ENCODE results near the gene ERC2.

DNA sequence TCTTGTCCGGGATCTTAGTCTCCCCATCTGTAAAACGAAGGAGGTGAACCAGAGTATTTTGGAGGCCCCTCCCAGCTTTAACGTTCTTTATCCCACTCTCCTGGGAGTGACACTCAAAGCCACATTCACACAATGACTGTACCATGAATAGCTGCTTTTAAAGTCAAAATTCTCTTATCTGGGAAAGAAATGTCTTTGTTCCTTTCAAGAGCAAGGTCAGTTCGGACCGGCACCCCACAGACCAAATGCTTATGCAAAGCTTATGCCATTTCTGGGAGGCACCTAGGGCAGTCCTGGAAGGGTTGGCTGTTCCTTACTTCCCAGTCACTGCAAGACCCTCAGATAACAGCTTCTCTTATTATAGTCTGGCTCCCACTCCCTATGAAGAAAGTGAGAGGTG is 927.7 kb downstream of the ERC2 start:
- TF ChIP-seq, protein P1, sequence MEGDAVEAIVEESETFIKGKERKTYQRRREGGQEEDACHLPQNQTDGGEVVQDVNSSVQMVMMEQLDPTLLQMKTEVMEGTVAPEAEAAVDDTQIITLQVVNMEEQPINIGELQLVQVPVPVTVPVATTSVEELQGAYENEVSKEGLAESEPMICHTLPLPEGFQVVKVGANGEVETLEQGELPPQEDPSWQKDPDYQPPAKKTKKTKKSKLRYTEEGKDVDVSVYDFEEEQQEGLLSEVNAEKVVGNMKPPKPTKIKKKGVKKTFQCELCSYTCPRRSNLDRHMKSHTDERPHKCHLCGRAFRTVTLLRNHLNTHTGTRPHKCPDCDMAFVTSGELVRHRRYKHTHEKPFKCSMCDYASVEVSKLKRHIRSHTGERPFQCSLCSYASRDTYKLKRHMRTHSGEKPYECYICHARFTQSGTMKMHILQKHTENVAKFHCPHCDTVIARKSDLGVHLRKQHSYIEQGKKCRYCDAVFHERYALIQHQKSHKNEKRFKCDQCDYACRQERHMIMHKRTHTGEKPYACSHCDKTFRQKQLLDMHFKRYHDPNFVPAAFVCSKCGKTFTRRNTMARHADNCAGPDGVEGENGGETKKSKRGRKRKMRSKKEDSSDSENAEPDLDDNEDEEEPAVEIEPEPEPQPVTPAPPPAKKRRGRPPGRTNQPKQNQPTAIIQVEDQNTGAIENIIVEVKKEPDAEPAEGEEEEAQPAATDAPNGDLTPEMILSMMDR (IDR thresholded peaks at IDR 0.05; ENCODE audit: low read length): no peak
- no peak for TF ChIP-seq EZH2 (IDR thresholded peaks at IDR 0.05; ENCODE audit: borderline replicate concordance, low read length)
